ENCODE results near the gene ICAM3.

Gene ICAM3

GRCh38 chr19:10316229-10317044 is 23.0 kb downstream of the ICAM3 start:
- DNase-seq (ENCODE audit: low spot score): peak; percentile 40
- no peak for ATAC-seq (ENCODE audit: low read depth)
- Histone ChIP-seq H3K36me3 (ENCODE audit: low read depth) (peaks cover 36% of the 10 kb centered on the region), H3K27ac (ENCODE audit: poor library complexity, severe bottlenecking) (peak overlapping the region; percentile 43), H3K4me3 (ENCODE audit: severe bottlenecking) (peak overlapping the region; percentile 53), H3K27me3 (ENCODE audit: insufficient read depth, poor library complexity, severe bottlenecking) (no peaks in the 10 kb centered on the region), H3K9me3 (ENCODE audit: severe bottlenecking) (no peaks in the 10 kb centered on the region), H3K4me1 (ENCODE audit: insufficient read depth, poor library complexity, severe bottlenecking) (no peaks in the 10 kb centered on the region)
- no peak for TF ChIP-seq CTCF (IDR thresholded peaks at IDR 0.05; ENCODE audit: poor library complexity, severe bottlenecking)

- no peak for TF ChIP-seq CTCF (IDR thresholded peaks at IDR 0.05; ENCODE audit: poor library complexity, severe bottlenecking)
- H3K4me1 ChIP-seq (ENCODE audit: insufficient read depth, poor library complexity, severe bottlenecking): no peaks in the 10 kb centered on the region
- no peaks in the 10 kb centered on the region for H3K27me3 ChIP-seq (ENCODE audit: insufficient read depth, poor library complexity, severe bottlenecking)
- peak within 1 kb of the TSS; percentile 53 for H3K4me3 ChIP-seq (ENCODE audit: severe bottlenecking)
- DNase-seq (ENCODE audit: low spot score) (peak; percentile 83), ATAC-seq (ENCODE audit: low read depth) (peak; percentile 81)
- H3K9me3 ChIP-seq (ENCODE audit: severe bottlenecking): no peaks in the 10 kb centered on the region
- peaks cover 33% of the 10 kb centered on the region for H3K36me3 ChIP-seq (ENCODE audit: low read depth)
- H3K27ac ChIP-seq (ENCODE audit: poor library complexity, severe bottlenecking): peak within 1 kb of the TSS; percentile 43
Measured at GRCh38 chr19:10315335-10316214, 23.8 kb downstream of the ICAM3 start, which contains the start of gene FDX2. TSS of gene FDX2 (minus strand) at chr19:10316015. CDS start at chr19:10315996, 19 bp downstream.

GRCh38 chr19:10309423-10309822 is 30.0 kb downstream of the ICAM3 start, which contains the start of gene ZGLP1:
TSS of gene ZGLP1 (minus strand) at chr19:10309815.
- Histone ChIP-seq H3K27me3 (ENCODE audit: insufficient read depth, poor library complexity, severe bottlenecking) (no peaks in the 10 kb centered on the region), H3K4me3 (ENCODE audit: severe bottlenecking) (no peak within 1 kb of the TSS), H3K36me3 (ENCODE audit: low read depth) (peaks cover 14% of the 10 kb centered on the region), H3K4me1 (ENCODE audit: insufficient read depth, poor library complexity, severe bottlenecking) (peaks cover 5% of the 10 kb centered on the region), H3K9me3 (ENCODE audit: severe bottlenecking) (no peaks in the 10 kb centered on the region), H3K27ac (ENCODE audit: poor library complexity, severe bottlenecking) (no peak within 1 kb of the TSS)
- no peak for ATAC-seq (ENCODE audit: low read depth)
- no peak for DNase-seq (ENCODE audit: low spot score)
- no peak for TF ChIP-seq CTCF (IDR thresholded peaks at IDR 0.05; ENCODE audit: poor library complexity, severe bottlenecking)

GRCh38 chr19:10306327-10306726 is 33.1 kb downstream of the ICAM3 start:
- peaks cover 14% of the 10 kb centered on the region for H3K4me1 ChIP-seq (ENCODE audit: insufficient read depth, poor library complexity, severe bottlenecking)
- 0 out of 2 replicates have a peak, but pooled peaks cover 5% of the 10 kb centered on the region for H3K36me3 ChIP-seq (ENCODE audit: low read depth)
- no peak overlapping the region for H3K4me3 ChIP-seq (ENCODE audit: severe bottlenecking)
- H3K9me3 ChIP-seq (ENCODE audit: severe bottlenecking): no peaks in the 10 kb centered on the region
- no peak for TF ChIP-seq CTCF (IDR thresholded peaks at IDR 0.05; ENCODE audit: poor library complexity, severe bottlenecking)
- H3K27ac ChIP-seq (ENCODE audit: poor library complexity, severe bottlenecking): no peak overlapping the region
- DNase-seq (ENCODE audit: low spot score) (no peak), ATAC-seq (ENCODE audit: low read depth) (no peak)
- H3K27me3 ChIP-seq (ENCODE audit: insufficient read depth, poor library complexity, severe bottlenecking): no peaks in the 10 kb centered on the region

Measured in RWPE2 (cell line).